Measurements from ENCODE around the gene ZNF573. TPM values are rescaled to one million over a fixed set of nuclear protein-coding genes. Genes with fewer than 3 reads are reported as not detected.

Gene ZNF573
- total and polyA plus RNA-seq, 2 of the 13 experiments (the other 11 are each of a cell fraction or from before 2014, with no cell fraction given) = 3.1 to 9.3 TPM

GRCh38 chr19:37779127-37780005, at the start of gene ZNF573 (continued):
- no peak for TF ChIP-seq HBP1 (CRISPR knock-in tag; IDR thresholded peaks at IDR 0.05; ENCODE audit: low read depth)
- no peak for TF ChIP-seq ZFP36L1 (CRISPR knock-in tag; IDR thresholded peaks at IDR 0.05)
- TF ChIP-seq ZNF639 (CRISPR knock-in tag; conservative IDR thresholded peaks at IDR 0.05) = no peak
- TF ChIP-seq E2F2 (CRISPR knock-in tag; IDR thresholded peaks at IDR 0.05; ENCODE audit: borderline replicate concordance) = 0 out of 2 replicates have a peak, but pooled peaks have one; percentile 15
- TF ChIP-seq THAP9 (CRISPR knock-in tag; IDR thresholded peaks at IDR 0.05; ENCODE audit: borderline replicate concordance) = peak; percentile 82
- TF ChIP-seq ZNF33B (CRISPR knock-in tag; IDR thresholded peaks at IDR 0.05) = no peak; the same call in 1 of the 2 replicates
- TF ChIP-seq ZSCAN25 (CRISPR knock-in tag; IDR thresholded peaks at IDR 0.05) = peak; percentile 69
- peak; percentile 73; the same call in 1 of the 2 replicates for TF ChIP-seq NAIF1 (CRISPR knock-in tag; IDR thresholded peaks at IDR 0.05; ENCODE audit: borderline replicate concordance)
- TF ChIP-seq TMF1 (CRISPR knock-in tag; IDR thresholded peaks at IDR 0.05; ENCODE audit: low read depth) = no peak
- no peak for TF ChIP-seq THAP8 (CRISPR knock-in tag; IDR thresholded peaks at IDR 0.05; ENCODE audit: borderline replicate concordance)
- TF ChIP-seq ATM (IDR thresholded peaks at IDR 0.05; ENCODE audit: borderline replicate concordance) = no peak
- TF ChIP-seq ZNF768 (CRISPR knock-in tag; IDR thresholded peaks at IDR 0.05) = no peak
- peak in 1 of 2 experiments; percentile 64; a peak in 2 of 4 replicates for TF ChIP-seq KLF16 (CRISPR knock-in tag; IDR thresholded peaks at IDR 0.05)
- no peak for TF ChIP-seq CHCHD3 (CRISPR knock-in tag; IDR thresholded peaks at IDR 0.05)
- no peak for TF ChIP-seq PBX2 (CRISPR knock-in tag; IDR thresholded peaks at IDR 0.05)
- TF ChIP-seq ZNF704 (CRISPR knock-in tag; IDR thresholded peaks at IDR 0.05; ENCODE audit: borderline replicate concordance) = 0 out of 2 replicates have a peak, but pooled peaks have one; percentile 39
- no peak for TF ChIP-seq NFE2 (CRISPR knock-in tag; IDR thresholded peaks at IDR 0.05)

Measured in HepG2 (cell line).